Right ventricle myocardium inferior (tissue), 1 donor: ENCODE results near the gene RNF141. TPM values are rescaled to one million over a fixed set of nuclear protein-coding genes. Genes with fewer than 3 reads are reported as not detected.

Source experiments
- ATAC-seq: fragments of 200-7000 bp; cut with Tn5 transposase; one replicate; pipeline ENCODE4 v1.9.1; 2020; ENCODE audit warnings: mild to moderate bottlenecking, moderate library complexity
- DNase-seq: peaks from one replicate; pipeline ENCODE4 v3.0.0; 2021; ENCODE audit errors: missing footprints
- intact Hi-C: fragments of 100-400 bp; cut with DNase I; formaldehyde crosslinking; loops from one replicate; pipeline ENCODE4 v1.11.0; 2022
- total RNA-seq: library from RNA; stranded (reverse); fragmentation: NEBNext Ultra II Directional; extraction: Animal tissue kit (Norgen Biotek cat#: 25700); gene quantifications from one replicate; pipeline ENCODE4 v1.2.1, GENCODE V29; 2021
- donor health status: DM: no; HTN: yes; CAD: no; lungs with severe emphysema.

RNF141 gene
- total RNA-seq, 1 donor from 2014 or later: 37.9 TPM

DNA sequence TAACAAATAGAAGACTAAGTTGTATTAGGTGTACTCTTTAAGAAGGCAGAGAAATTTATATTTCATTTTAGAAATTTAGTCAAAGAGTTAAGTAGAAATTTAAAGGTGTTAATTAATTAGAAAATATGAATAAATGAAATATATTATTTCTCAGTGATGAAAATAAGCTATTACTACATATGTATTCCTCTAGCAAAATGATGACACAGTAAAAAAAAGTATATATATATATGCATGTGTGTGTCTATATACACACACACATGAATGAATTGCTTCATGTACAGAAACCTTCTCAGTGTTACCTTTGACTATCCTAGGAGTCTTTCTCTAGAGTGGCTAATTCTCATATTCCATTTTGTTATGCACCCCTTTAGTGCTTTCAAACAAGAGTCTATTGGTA is 7.7 kb downstream of the RNF141 start:
- intact Hi-C loops: no loop called here
- ATAC-seq: no peak
- DNase-seq: no peak

DNA sequence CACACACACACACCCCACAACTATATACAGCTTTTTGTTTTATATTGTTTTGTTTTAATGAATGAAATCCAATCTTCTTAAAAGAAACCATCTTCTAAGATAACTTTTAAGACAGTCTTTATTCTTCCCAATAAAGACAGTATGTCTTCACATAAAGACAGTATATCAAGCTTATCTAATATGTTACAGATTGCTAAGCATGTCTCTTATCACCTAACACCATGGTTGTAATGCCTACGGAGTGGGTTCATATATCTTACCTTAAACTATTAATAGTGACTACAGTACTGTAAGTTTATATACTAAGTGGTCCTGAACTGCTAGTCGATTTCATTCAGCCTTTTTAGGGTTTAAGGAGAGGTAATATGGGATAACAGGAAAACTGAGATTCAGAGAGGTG is 8.5 kb downstream of the RNF141 start:
- no peak for ATAC-seq
- no peak for DNase-seq
- intact Hi-C loops: no loop called here

DNA sequence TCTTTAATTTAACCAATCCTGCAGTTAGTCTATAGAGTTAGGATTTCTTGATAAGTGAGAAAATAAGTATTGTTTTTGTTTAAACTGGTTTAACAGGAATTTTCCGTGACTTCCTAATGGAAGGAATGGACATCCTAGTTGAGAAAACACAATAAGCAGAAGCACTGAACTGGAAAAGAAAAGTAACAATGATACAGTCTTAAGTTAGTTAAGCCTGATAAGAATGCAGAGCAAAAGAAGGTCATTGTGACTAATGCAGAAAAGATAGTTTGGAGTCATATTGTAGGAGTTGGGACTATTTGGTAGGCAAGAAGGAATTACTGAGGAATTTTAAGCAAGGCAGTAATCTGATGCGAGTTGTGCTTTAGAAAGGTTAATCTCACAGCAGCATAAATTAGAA is 11.7 kb downstream of the RNF141 start:
- DNase-seq (no peak), ATAC-seq (no peak)
- intact Hi-C loops: no loop called here

DNA sequence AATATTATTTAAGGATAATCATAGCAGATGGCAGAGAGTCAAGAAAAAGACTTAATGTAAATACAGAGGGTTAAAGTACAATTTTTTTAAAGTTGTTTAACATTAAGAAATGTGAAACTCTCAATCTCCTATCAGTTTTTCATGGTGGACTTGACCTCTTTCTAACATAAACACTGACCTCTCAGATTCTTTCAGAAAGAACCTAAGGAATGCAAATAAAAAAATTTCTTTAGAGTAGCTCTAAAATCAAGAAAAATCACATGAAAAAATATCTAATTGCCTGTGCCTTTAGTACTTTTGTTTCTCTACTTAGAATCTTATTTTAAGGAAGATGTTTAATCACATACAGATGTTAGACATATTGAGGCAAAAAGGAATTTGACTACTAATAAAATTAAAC is 12.9 kb downstream of the RNF141 start:
- intact Hi-C loops: no loop called here

DNA sequence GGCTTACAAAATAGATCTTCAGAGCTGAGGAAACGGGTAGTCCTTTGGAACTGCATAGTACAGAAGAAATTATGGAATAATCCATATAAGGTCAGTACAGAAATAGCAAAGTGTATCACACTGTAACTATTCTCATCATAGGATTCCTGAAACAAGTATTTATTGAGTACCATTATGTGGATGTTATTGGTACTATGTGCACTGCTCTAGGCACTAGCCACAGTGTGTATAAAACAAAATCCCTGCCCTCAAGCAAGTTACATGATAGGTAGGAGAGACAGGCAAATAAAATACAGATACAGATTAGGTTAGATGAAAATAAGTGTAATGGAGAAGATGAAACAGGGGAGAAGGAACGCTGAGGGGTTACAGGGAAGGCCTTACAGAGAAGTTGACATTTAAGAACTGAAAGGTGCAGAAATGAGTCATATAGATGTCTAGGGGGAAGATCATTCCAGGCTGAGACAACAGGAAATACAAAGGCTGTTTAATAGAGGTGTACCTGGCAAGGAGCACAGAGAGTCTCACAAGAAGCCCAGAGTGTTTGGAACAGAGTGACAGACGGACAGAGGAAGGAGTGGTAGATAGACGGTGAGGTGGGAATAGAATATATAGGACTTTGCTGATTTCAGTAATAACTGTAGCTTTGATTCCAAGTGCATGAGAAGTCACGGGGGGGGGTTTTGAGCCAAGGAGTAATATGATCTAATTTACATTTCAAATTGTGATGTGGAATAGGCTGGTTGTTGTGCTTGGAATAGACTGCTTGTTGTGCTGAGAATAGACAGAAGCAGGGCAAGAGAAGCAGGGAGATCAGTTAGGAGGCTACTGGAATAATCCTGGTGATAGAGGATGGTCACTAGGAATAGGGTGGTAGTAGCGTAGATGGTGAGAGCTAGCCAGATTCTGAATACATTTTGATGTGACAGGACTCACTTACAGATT is 13.7 kb downstream of the RNF141 start:
- DNase-seq (no peak), ATAC-seq (no peak)
- intact Hi-C loops: no loop called here

More for the DNA sequence above, 12.9 kb downstream of the RNF141 start:
- ATAC-seq: no peak
- no peak for DNase-seq

DNA sequence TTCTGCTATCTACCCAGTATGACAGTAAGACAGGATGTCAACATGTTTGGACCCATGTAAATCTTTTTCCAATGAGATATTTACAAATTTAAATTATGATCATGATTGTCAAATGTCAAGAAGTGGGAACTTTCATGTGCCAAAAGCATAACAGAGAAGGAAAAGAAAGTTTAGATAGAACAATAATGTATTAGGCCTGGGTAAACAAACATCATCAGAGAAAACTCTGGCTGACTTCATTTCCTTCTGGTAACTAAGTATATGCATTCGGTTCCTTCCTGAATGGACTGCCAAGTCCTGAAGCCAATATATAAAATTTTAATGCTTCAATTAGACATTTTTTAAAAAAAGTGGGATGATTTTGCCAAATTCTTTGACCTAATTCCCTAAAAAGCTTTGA is 16.5 kb downstream of the RNF141 start:
- ATAC-seq: no peak
- DNase-seq: no peak
- intact Hi-C loops: no loop called here

DNA sequence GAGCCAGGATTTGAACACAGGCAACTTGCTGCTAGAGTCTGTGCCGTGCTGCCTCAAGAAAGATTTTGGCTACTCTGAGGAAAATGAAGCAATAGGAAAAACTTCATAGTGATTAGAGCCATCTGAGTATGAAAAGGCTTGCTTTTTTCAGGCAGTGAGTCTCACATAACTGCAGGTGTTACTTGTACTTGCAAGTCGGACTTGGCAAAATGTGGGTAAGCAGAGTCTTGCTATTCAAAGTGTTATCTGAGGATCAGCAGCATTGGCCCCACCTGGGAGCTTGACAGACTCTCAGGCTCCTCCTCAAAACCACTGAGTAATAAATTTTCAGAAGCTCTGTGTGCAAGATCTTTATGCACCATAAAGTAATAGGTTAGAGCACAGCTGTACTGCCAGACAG is 18.1 kb downstream of the RNF141 start:
- ATAC-seq (no peak), DNase-seq (no peak)
- intact Hi-C loops: no loop called here

DNA sequence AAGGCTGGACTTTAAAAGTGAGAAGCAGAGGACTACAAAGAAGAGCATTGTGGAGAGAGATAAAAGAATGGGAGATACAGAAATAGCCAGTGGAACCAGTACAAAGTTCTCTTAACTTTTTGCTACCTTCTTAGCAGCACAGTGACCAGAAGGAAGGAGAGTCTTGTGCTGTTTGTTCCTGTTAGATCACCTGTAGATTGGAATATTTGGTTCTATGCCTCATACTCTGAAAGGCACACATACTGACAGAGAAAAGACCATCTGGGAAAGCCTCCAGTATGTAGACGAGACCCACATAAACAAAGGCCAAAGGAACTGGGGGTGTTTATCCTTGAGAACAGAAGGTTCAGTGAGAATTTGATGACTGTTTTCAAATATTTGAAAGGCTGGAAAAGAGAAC is 18.7 kb downstream of the RNF141 start:
- DNase-seq (no peak), ATAC-seq (no peak)
- intact Hi-C loops: no loop called here

DNA sequence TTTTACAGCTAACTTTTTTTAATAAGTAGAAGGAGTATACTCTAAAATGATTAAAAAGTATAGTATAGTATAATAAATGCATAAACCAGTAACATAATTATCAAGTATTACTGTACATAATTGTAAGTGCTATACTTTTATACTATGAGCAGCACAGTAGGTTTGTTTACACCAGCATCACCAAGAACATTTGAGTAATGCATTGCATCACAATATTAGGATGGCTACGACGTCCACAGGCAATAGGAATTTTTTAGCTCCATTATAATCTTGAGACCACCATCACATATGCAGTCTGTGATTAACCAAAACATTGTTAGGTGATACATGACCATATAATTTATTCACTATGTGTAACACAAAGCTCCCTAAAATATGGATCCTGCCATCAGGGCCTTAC is 20.4 kb downstream of the RNF141 start:
- no peak for ATAC-seq

DNA sequence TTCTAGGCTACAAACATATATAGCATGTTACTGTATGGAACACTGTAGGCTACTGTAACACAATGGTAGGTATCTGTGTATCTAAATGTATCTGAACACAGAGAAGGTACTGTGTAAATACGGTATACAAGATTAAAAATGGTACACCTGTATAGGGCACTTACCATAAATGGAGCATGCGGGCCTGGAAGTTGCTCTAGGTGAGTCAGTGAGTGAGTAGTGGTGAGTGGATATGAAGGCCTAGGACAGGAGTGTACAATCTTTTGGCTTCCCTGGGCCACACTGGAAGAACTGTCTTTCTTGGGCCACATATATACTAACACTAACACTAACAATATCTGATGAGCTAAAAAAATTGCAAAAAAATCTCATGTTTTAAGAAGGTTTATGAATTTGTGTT is 21.4 kb downstream of the RNF141 start:
- DNase-seq (no peak), ATAC-seq (no peak)
- intact Hi-C loops: loop anchor here (10.0 kb wide), 2 partner anchors 115 to 135 kb away; no protein-coding TSS in a partner anchor

More for the DNA sequence above, 20.4 kb downstream of the RNF141 start:
- no peak for DNase-seq
- intact Hi-C loops: no loop called here

DNA sequence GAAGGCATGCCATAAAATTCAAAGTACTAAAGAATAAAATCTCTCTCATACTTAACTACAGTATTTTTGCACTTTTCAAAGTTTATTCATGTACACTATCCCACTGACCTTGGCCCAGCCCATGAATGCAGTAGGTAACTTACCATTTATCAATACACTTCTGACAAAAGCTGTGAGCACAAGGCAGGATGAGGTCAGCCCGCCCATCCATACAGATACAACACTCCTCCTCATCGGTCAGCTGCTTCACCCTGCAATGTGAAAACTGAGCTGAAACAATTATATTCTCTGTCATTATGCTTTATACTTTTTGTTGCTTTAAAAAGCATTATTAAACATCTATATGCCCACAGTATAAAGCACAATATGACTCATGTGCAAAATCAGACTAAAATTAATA is 22.1 kb downstream of the RNF141 start:
- intact Hi-C loops: loop anchor here (10.0 kb wide), 2 partner anchors 114 to 136 kb away; no protein-coding TSS in a partner anchor
- ATAC-seq (no peak), DNase-seq (no peak)

DNA sequence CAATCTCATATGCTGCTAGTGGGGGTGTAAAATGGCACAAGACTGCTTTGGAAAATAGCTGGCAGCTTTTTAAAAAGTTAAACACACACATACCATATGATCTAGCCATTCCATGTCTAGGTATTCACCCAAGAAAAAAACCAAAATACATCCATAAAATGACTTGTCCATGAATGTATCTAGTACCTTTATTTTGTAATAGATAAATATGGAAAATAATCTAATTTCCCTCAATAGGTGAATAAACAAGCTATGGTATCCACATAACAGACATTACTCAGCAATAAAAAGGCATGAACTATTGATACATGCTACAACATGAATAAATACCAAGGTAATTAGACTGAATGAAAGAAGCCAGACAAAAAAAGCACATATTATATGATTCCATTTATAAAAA is 22.9 kb downstream of the RNF141 start:
- DNase-seq (no peak), ATAC-seq (no peak)
- intact Hi-C loops: loop anchor here (10.0 kb wide), 2 partner anchors 113 to 137 kb away; no protein-coding TSS in a partner anchor

DNA sequence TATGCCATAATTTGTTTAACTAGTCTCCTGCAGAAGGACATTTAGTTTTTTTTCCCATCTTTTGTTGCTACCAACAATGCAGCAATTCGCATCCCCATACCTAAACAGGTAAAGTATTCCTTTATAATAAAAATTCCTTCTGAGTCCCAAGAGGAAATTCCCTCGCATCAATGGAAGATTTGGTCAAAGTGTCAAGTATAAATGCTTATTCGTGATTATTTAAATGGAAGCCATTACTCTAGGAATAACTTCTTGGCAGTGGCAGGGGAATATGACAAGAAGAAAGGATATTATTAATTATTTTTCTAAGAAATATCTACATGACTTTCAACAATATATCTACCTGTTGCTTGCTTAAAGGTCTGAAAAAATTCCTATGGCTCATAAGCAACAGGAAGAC is 25.6 kb downstream of the RNF141 start:
- ATAC-seq: no peak
- intact Hi-C loops: loop anchor here (2.0 to 10.0 kb wide), 3 partner anchors 111 to 219 kb away; no protein-coding TSS in a partner anchor

DNA sequence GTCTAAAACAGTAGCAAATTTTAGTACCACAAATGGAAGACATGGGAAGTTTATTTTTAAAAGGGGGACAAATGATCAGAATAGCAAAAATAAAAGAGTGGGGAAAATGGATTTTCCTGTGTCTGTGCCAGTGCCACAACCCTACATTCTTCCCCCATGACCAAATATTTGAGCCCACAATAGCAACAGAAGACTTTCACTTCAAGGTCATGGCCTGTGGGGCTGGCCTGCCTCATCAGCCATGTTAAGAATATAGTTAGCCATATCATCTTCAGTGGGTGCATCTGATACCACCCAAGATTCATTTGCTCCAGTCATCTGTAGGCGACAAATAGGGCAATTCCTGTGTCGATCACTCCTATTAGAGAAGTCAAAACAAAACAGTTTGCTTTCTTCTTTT is 26.3 kb downstream of the RNF141 start:
- intact Hi-C loops: loop anchor here (2.0 to 10.0 kb wide), 3 partner anchors 110 to 220 kb away; no protein-coding TSS in a partner anchor
- ATAC-seq (no peak), DNase-seq (no peak)

More for the DNA sequence above, 25.6 kb downstream of the RNF141 start:
- no peak for DNase-seq

DNA sequence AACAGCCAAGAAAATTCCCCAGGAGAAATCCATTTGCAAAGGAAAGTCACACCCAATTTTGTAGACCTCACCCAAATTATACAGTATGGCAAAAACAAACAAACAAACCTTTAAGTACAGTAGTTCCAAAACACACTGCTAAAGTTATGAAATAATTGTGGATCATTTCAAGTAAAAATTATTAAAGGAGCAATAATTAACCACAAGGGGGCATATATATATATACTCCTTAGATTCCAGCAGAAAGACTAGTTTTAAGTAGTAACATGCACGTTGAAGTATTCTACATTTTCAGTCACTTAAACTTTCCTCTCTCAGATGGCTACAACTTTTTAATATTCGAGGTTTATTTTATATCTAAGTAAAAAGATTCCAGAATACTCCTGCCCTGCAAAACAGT is 26.8 kb downstream of the RNF141 start:
- intact Hi-C loops: loop anchor here (2.0 to 10.0 kb wide), 3 partner anchors 109 to 221 kb away; no protein-coding TSS in a partner anchor
- ATAC-seq (no peak), DNase-seq (no peak)

DNA sequence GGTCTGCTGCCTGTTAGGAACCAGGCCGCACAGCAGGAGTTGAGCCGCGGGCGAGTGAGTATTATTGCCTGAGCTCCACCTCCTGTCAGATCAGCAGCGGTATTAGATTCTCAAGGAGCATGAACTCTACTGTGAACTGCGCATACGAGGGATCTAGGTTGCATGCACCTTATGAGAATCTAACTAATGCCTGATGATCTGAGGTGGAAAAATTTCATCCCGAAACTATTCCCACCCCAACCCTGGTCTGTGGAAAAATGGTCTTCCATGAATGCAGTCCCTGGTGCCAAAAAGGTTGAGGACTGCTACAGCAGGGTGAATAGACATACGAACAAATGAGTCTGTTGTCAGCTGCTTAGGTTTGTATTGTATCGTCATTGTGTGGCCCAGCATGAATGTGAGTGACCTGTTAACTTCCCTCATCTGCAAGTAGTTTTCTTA is 29.8 kb downstream of the RNF141 start:
- ATAC-seq (no peak), DNase-seq (no peak)
- intact Hi-C loops: loop anchor here (10.0 kb wide), 2 partner anchors 106 to 144 kb away; no protein-coding TSS in a partner anchor

DNA sequence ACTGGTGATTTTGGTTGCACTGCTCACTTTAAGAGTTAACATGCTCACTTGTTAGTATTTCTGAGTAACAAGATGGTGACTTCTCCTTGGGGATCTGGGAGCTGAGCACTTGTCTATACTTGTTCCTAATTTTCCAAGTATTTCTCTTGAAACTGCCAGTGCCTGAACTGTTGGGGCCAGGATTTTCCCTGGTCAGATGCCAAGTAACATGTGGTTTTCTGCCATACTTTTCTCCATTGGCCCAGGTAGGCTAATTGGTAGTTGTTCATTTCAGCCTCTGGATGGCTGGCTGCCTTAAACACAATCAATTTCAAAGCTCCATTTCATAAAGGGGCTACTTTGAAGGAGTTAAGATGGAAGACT is 35.0 kb downstream of the RNF141 start:
- DNase-seq (no peak), ATAC-seq (no peak)
- intact Hi-C loops: no loop called here

DNA sequence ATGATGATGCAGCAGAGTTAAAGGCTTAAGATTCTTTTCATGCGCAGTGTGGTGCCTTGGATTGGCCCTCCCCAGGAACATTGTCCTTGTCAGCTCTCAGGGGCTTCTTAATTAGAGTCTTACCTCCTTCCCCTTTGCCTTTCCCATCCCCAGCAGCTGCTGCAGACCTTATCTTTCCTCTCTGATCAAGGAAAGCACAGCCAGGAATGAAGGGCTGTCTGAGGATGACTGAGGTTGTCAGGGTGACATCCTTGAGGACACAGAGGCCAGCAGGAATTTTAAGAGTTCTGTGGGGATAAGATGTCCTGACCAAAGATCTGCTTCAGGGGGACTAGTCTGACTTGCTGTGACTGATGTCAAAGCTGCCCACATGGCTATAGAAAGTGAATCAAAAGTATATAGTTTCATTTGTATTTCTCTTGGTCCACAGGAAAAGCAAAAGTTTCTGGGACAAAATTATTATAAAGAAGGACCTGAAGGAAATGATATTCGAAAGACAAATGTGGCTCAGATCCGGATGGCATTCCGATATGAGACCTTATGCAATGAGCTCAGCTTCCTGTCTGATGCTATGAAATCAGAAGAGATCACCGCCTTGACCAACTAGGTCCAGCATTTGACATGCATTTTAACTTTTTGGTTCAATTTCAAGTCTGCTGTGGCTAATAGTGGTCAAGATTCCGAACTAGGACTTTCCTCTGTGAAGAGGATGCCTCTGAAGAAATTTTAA is 35.5 kb downstream of the RNF141 start:
- intact Hi-C loops: no loop called here
- no peak for ATAC-seq

DNA sequence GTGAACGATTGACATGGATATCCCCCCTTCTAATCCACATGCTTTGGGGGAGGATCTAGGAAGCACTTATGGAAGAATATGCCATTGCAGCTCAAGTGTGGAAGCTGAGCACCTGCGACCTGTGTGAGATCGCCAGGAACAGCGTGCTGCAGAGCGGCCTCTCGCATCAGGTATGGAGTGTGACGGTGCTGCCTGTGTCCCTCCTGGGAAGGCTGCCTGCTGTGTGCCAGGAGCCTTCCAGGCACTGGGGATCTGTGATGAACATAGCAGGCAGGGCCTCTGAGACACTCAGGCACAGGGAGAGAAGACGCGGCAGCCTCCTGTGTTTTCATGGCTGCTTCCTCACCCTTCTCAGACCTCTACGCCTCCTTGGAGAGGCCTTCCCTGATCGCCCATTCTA is 36.5 kb downstream of the RNF141 start:
- ATAC-seq: no peak

More for the DNA sequence above, 35.5 kb downstream of the RNF141 start:
- no peak for DNase-seq

More for the DNA sequence above, 36.5 kb downstream of the RNF141 start:
- DNase-seq: no peak
- intact Hi-C loops: no loop called here
